PC-3 (cell line): ENCODE data around the gene HBS1L. TPM values are rescaled to one million over a fixed set of nuclear protein-coding genes. Genes with fewer than 3 reads are reported as not detected.

Experiments used
- ATAC-seq: fragments of 200-7000 bp; cut with Tn5 transposase; 2 replicates; pipeline ENCODE4 v1.9.1; 2020; ENCODE audit warnings: mild to moderate bottlenecking, moderate library complexity
- BruUV-seq: library from RNA; stranded (reverse); fragments of 400-500 nt; replicated peaks from 2 replicates; lab custom pipeline; 2021; lab: Mats Ljungman, UMichigan
- CTCF ChIA-PET: fragments of 300-600 bp; sonication (Branson Sonifier 250); formaldehyde crosslinking; loops from one replicate; lab custom pipeline; 2022; ENCODE audit warnings: antibody characterized with exemption; lab: Charles Lee
- POLR2A ChIA-PET: fragments of 300-600 bp; sonication (Branson Sonifier 250); formaldehyde crosslinking; loops from one replicate; lab custom pipeline; 2022; ENCODE audit warnings: antibody characterized with exemption; ENCODE audit not compliant: unreplicated experiment; lab: Charles Lee
- DNase-seq: peaks from one replicate; pipeline ENCODE4 v3.0.0-alpha.2; 2015
- H2AFZ ChIP-seq: fragments of 300-600 bp; sonication (generic); 2 replicates; pipeline ENCODE4 v1.6.0; 2016; ENCODE audit warnings: antibody characterized with exemption, low read length
- H3F3A ChIP-seq: fragments of 300-600 bp; sonication (generic); one replicate; pipeline ENCODE4 v1.6.0; 2017; ENCODE audit warnings: antibody characterized with exemption, low read length, control low read depth, mild to moderate bottlenecking; ENCODE audit not compliant: unreplicated experiment
- H3K27ac ChIP-seq: fragments of 300-600 bp; sonication (generic); 2 replicates; pipeline ENCODE4 v1.5.1; 2016; ENCODE audit warnings: mild to moderate bottlenecking, low read length
- H3K27me3 ChIP-seq: fragments of 300-600 bp; sonication (generic); 2 replicates; pipeline ENCODE4 v1.6.1; 2016; ENCODE audit warnings: low read length, mixed read lengths
- H3K36me3 ChIP-seq: fragments of 300-600 bp; sonication (generic); 2 replicates; pipeline ENCODE4 v1.6.1; 2016; ENCODE audit warnings: low read depth, mixed run types, low read length, mixed read lengths
- H3K4me1 ChIP-seq: fragments of 300-600 bp; sonication (generic); 2 replicates; pipeline ENCODE4 v1.5.1; 2016; ENCODE audit warnings: low read length; ENCODE audit not compliant: insufficient read depth
- H3K4me2 ChIP-seq: fragments of 300-600 bp; sonication (generic); 2 replicates; pipeline ENCODE4 v1.6.0; 2016; ENCODE audit warnings: low read length
- H3K4me3 ChIP-seq: fragments of 300-600 bp; sonication (generic); 2 replicates; pipeline ENCODE4 v1.5.1; 2016; ENCODE audit warnings: mild to moderate bottlenecking, low read length, mixed read lengths
- H3K79me2 ChIP-seq: fragments of 300-600 bp; sonication (generic); 2 replicates; pipeline ENCODE4 v1.6.1; 2017; ENCODE audit warnings: low read length, mixed read lengths
- H3K9ac ChIP-seq: fragments of 300-600 bp; sonication (generic); 2 replicates; pipeline ENCODE4 v1.6.0; 2016; ENCODE audit warnings: mild to moderate bottlenecking, low read length
- H3K9me2 ChIP-seq: fragments of 300-600 bp; sonication (generic); replicated peaks from 2 replicates; pipeline ENCODE4 v1.6.1; 2016; ENCODE audit warnings: mixed run types, low read length, mixed read lengths
- H3K9me3 ChIP-seq: fragments of 300-600 bp; sonication (generic); 2 replicates; pipeline ENCODE4 v1.6.1; 2016; ENCODE audit warnings: low read length, mixed read lengths
- H4K20me1 ChIP-seq: fragments of 300-600 bp; sonication (generic); 2 replicates; pipeline ENCODE4 v1.6.1; 2016; ENCODE audit warnings: low read length, mixed read lengths
- CTCF ChIP-seq: fragments of 300-600 bp; sonication (generic); conservative IDR thresholded peaks from 2 replicates; pipeline ENCODE4 v1.5.1; 2017; ENCODE audit warnings: antibody characterized with exemption, low read depth, mild to moderate bottlenecking, low read length
- EZH2 ChIP-seq: fragments of 300-600 bp; sonication (generic); IDR thresholded peaks from one replicate; pipeline ENCODE4 v1.6.1; 2017; ENCODE audit warnings: antibody characterized with exemption, mild to moderate bottlenecking, low read length; ENCODE audit not compliant: unreplicated experiment
- EZH2phosphoT487 ChIP-seq: fragments of 300-600 bp; sonication (generic); IDR thresholded peaks from 2 replicates; pipeline ENCODE4 v1.6.1; 2018; ENCODE audit warnings: mild to moderate bottlenecking, antibody characterized with exemption, low read length, borderline replicate concordance
- intact Hi-C: fragments of 100-400 bp; cut with micrococcal nuclease; formaldehyde crosslinking; loops from 2 replicates; pipeline ENCODE4 v1.9.0; 2023
- total RNA-seq: library from RNA; depleted of rRNA; stranded (reverse); fragments of >200 nt; gene quantifications from 2 replicates; pipeline ENCODE4 v1.2.3, GENCODE V29; 2014

The HBS1L gene
- total RNA-seq, 1 experiment from 2014 or later, result 53.2 TPM

DNA sequence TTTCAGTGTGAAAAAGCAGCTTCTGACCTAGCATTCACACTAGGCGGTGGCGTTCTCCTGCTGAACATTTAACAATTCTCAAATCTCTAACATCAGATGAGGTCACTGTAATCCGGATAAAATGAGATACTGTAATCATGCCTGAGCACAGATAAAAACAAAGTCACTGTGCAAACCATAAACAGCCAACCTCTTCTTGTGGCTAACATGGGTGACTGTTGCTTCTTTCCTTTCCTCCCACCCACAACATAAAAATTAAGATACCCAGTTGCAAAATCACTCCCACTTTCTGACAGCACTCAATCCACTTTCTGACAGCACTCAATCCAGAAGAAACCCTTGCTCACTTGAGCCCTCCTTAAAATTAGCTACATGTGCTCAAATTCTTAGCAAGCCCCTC is 93.3 kb downstream of the HBS1L start:
- BruUV-seq, result no TSS peak
- Histone ChIP-seq H3K27ac (no peak overlapping the region), H3K4me2 (no peak overlapping the region), H3K9me3 (no peaks in the 10 kb centered on the region), H3K27me3 (no peaks in the 10 kb centered on the region), H3K79me2 (no peaks in the 10 kb centered on the region), H4K20me1 (no peaks in the 10 kb centered on the region), H3K9me2 (no peaks in the 10 kb centered on the region), H3K36me3 (peaks cover 8% of the 10 kb centered on the region; the same call in 1 of the 2 replicates), H3K9ac (no peak overlapping the region), H2AFZ (no peak overlapping the region), H3K4me1 (no peaks in the 10 kb centered on the region), H3K4me3 (no peak overlapping the region), H3F3A (no peaks in the 10 kb centered on the region)
- CTCF ChIA-PET, result no interaction called here
- TF ChIP-seq EZH2 (no peak), CTCF (no peak), EZH2phosphoT487 (no peak)
- intact Hi-C loops, result no loop called here
- DNase-seq, result no peak
- POLR2A ChIA-PET, result no interaction called here
- no peak for ATAC-seq

- no peak overlapping the region for H2AFZ ChIP-seq
- no peaks in the 10 kb centered on the region for H3F3A ChIP-seq
- H3K4me3 ChIP-seq, result no peak overlapping the region
- DNase-seq, result no peak
- H3K79me2 ChIP-seq, result no peaks in the 10 kb centered on the region
- peaks cover 5% of the 10 kb centered on the region; the same call in 1 of the 2 replicates for H3K36me3 ChIP-seq
- ChIA-PET POLR2A (no interaction called here), CTCF (no interaction called here)
- no peak overlapping the region for H3K9ac ChIP-seq
- H3K4me2 ChIP-seq, result no peak overlapping the region
- no peaks in the 10 kb centered on the region for H3K9me3 ChIP-seq
- no TSS peak for BruUV-seq
- intact Hi-C loops, result no loop called here
- H3K27me3 ChIP-seq, result no peaks in the 10 kb centered on the region
- no peaks in the 10 kb centered on the region for H3K9me2 ChIP-seq
- H3K4me1 ChIP-seq, result no peaks in the 10 kb centered on the region
- no peak overlapping the region for H3K27ac ChIP-seq
- TF ChIP-seq EZH2 (no peak), EZH2phosphoT487 (no peak), CTCF (no peak)
- H4K20me1 ChIP-seq, result no peaks in the 10 kb centered on the region
- ATAC-seq, result no peak
Observed at GRCh38 chr6:134959603-134960002, 95.0 kb downstream of the HBS1L start.

- H3K79me2 ChIP-seq, result no peaks in the 10 kb centered on the region
- no peak overlapping the region for H3K9ac ChIP-seq
- H3K9me3 ChIP-seq, result no peaks in the 10 kb centered on the region
- peaks cover 3% of the 10 kb centered on the region; the same call in 1 of the 2 replicates for H3K36me3 ChIP-seq
- TF ChIP-seq EZH2phosphoT487 (no peak), CTCF (no peak), EZH2 (no peak)
- ChIA-PET CTCF (interaction anchor here (0.5 kb wide), 1 partner anchor 1122 kb away, joined by 3 read pairs; no protein-coding TSS in a partner anchor), POLR2A (no interaction called here)
- H3K4me3 ChIP-seq, result no peak overlapping the region
- BruUV-seq, result no TSS peak
- H3K4me2 ChIP-seq, result no peak overlapping the region
- intact Hi-C loops, result no loop called here
- no peaks in the 10 kb centered on the region for H3K9me2 ChIP-seq
- H3K27me3 ChIP-seq, result no peaks in the 10 kb centered on the region
- ATAC-seq, result no peak
- no peaks in the 10 kb centered on the region for H3F3A ChIP-seq
- DNase-seq, result no peak
- H4K20me1 ChIP-seq, result no peaks in the 10 kb centered on the region
- H2AFZ ChIP-seq, result no peak overlapping the region
- no peaks in the 10 kb centered on the region for H3K4me1 ChIP-seq
- no peak overlapping the region for H3K27ac ChIP-seq
Observed at GRCh38 chr6:134956676-134957075, 97.9 kb downstream of the HBS1L start.
